Measurements from ENCODE around the gene GPR183.
"Not testable (repeated sequence)": the region's sequence is repeated elsewhere in the genome, so short reads cannot be mapped to it uniquely, and the experiment has no call there.

GPR183 gene

GRCh38 chr13:99249178-99249577, 58.0 kb downstream of the GPR183 start:
- not testable (repeated sequence) for DNase-seq (ENCODE audit: low spot score)

- DNase-seq (ENCODE audit: low spot score): no peak
These were observed 61.1 kb downstream of the GPR183 start for GRCh38 chr13:99246100-99246499.
